GM23338 (cell line): ENCODE measurements around the gene XRCC5. TPM values are rescaled to one million over a fixed set of nuclear protein-coding genes. Genes with fewer than 3 reads are reported as not detected.

Experiments used
- ATAC-seq: fragments of 200-7000 bp; cut with Tn5 transposase; 3 replicates; pipeline ENCODE4 v1.9.1; 2020
- DNase-seq: peaks from one replicate; pipeline ENCODE4 v3.0.0-alpha.2; 2015; ENCODE audit warnings: low spot score
- H2AFZ ChIP-seq: fragments of 200-600 bp; sonication (generic); 2 replicates; pipeline ENCODE4 v1.8.0; 2016; ENCODE audit warnings: antibody characterized with exemption, mild to moderate bottlenecking, moderate library complexity
- H3F3A ChIP-seq: fragments of 200-600 bp; sonication (generic); replicated peaks from 2 replicates; pipeline ENCODE4 v1.8.0; 2017; ENCODE audit warnings: antibody characterized with exemption, mixed run types, low read depth
- H3K27ac ChIP-seq: fragments of 200-600 bp; sonication (generic); 2 replicates; pipeline ENCODE4 v1.6.1; 2016; ENCODE audit warnings: low read depth
- H3K27me3 ChIP-seq: fragments of 200-600 bp; sonication (generic); 2 replicates; pipeline ENCODE4 v1.8.0; 2016; ENCODE audit warnings: mild to moderate bottlenecking, mixed run types, moderate library complexity; ENCODE audit not compliant: insufficient read depth
- H3K36me3 ChIP-seq: fragments of 200-600 bp; sonication (generic); 2 replicates; pipeline ENCODE4 v1.8.0; 2016; ENCODE audit warnings: mild to moderate bottlenecking; ENCODE audit not compliant: insufficient read depth
- H3K4me1 ChIP-seq: fragments of 200-600 bp; sonication (generic); 2 replicates; pipeline ENCODE4 v1.8.0; 2016; ENCODE audit warnings: mild to moderate bottlenecking, moderate library complexity; ENCODE audit not compliant: insufficient read depth
- H3K4me2 ChIP-seq: fragments of 200-600 bp; sonication (generic); 2 replicates; pipeline ENCODE4 v1.7.1; 2017; ENCODE audit warnings: mixed run types
- H3K4me3 ChIP-seq: fragments of 200-600 bp; sonication (generic); 2 replicates; pipeline ENCODE4 v1.6.1; 2016; ENCODE audit warnings: mixed run types
- H3K79me2 ChIP-seq: fragments of 200-600 bp; sonication (generic); replicated peaks from 2 replicates; pipeline ENCODE4 v1.8.0; 2017; ENCODE audit warnings: mild to moderate bottlenecking; ENCODE audit not compliant: insufficient read depth
- H3K9me2 ChIP-seq: fragments of 200-600 bp; sonication (generic); 2 replicates; pipeline ENCODE4 v1.8.0; 2017; ENCODE audit not compliant: insufficient read depth
- H4K20me1 ChIP-seq: fragments of 200-600 bp; sonication (generic); replicated peaks from 2 replicates; pipeline ENCODE4 v1.8.0; 2017; ENCODE audit warnings: mild to moderate bottlenecking; ENCODE audit not compliant: insufficient read depth
- H3K27ac Mint-ChIP-seq: 2 replicates; pipeline ENCODE4 v1.8.0; 2020; ENCODE audit warnings: inconsistent platforms, mild to moderate bottlenecking, moderate library complexity, mixed read lengths
- H3K27me3 Mint-ChIP-seq: 3 replicates; pipeline ENCODE4 v1.8.0; 2022; ENCODE audit warnings: low read depth, mild to moderate bottlenecking, moderate library complexity, mixed read lengths, inconsistent platforms; ENCODE audit not compliant: insufficient read depth, poor library complexity
- H3K36me3 Mint-ChIP-seq: 3 replicates; pipeline ENCODE4 v1.8.0; 2021; ENCODE audit warnings: low read depth, mild to moderate bottlenecking, inconsistent platforms, moderate library complexity, mixed read lengths
- H3K4me1 Mint-ChIP-seq: 3 replicates; pipeline ENCODE4 v1.8.0; 2020; ENCODE audit warnings: mild to moderate bottlenecking, inconsistent platforms, mixed read lengths
- H3K4me3 Mint-ChIP-seq: 3 replicates; pipeline ENCODE4 v1.8.0; 2021; ENCODE audit warnings: moderate library complexity, mild to moderate bottlenecking, inconsistent platforms, mixed read lengths
- H3K9me3 Mint-ChIP-seq: 3 replicates; pipeline ENCODE4 v1.8.0; 2020; ENCODE audit warnings: moderate library complexity, mild to moderate bottlenecking, inconsistent platforms, mixed read lengths
- CREB1 ChIP-seq: fragments of 250-450 bp; sonication (Bioruptor Pico); IDR thresholded peaks from 2 replicates; pipeline ENCODE4 v1.5.0; 2020; ENCODE audit warnings: low read depth, mild to moderate bottlenecking, moderate library complexity
- EZH2 ChIP-seq: fragments of 200-600 bp; sonication (generic); IDR thresholded peaks from one replicate; pipeline ENCODE4 v1.8.0; 2017; ENCODE audit warnings: antibody characterized with exemption, mild to moderate bottlenecking, low read depth; ENCODE audit not compliant: unreplicated experiment
- EZH2phosphoT487 ChIP-seq: fragments of 200-600 bp; sonication (generic); IDR thresholded peaks from one replicate; pipeline ENCODE4 v1.8.1; 2018; ENCODE audit warnings: antibody characterized with exemption; ENCODE audit not compliant: unreplicated experiment
- JUNB ChIP-seq: IDR thresholded peaks from one replicate; pipeline ENCODE4 v1.6.1; 2016; ENCODE audit warnings: antibody characterized with exemption; ENCODE audit not compliant: unreplicated experiment
- NANOG ChIP-seq: IDR thresholded peaks from 2 replicates; pipeline ENCODE4 v1.6.1; 2016; ENCODE audit warnings: antibody characterized with exemption, borderline replicate concordance
- POLR2AphosphoS5 ChIP-seq: IDR thresholded peaks from 2 replicates; pipeline ENCODE4 v1.6.1; 2016; ENCODE audit warnings: antibody characterized with exemption, low read depth
- STAT1 ChIP-seq: IDR thresholded peaks from one replicate; pipeline ENCODE4 v1.6.1; 2016; ENCODE audit warnings: antibody characterized with exemption; ENCODE audit not compliant: unreplicated experiment
- ZNF114 ChIP-seq: fragments of 250-450 bp; sonication (Bioruptor Pico); IDR thresholded peaks from 2 replicates; pipeline ENCODE4 v1.5.0; 2020; ENCODE audit warnings: mild to moderate bottlenecking, moderate library complexity
- ZNF331 ChIP-seq: fragments of 250-450 bp; sonication (Bioruptor Pico); IDR thresholded peaks from 2 replicates; pipeline ENCODE4 v1.5.0; 2020; ENCODE audit warnings: low read depth, mild to moderate bottlenecking, moderate library complexity
- polyA plus RNA-seq: library from polyadenylated mRNA; unstranded; fragments of >200 nt; fragmentation: Nextera tagmentation; extraction: Ambion mirVana; gene quantifications from 2 replicates; pipeline ENCODE4 v1.2.1, GENCODE V29; 2016
- total RNA-seq: library from RNA; depleted of rRNA; stranded (reverse); fragments of >200 nt; shearing (Covaris generic); gene quantifications from 2 replicates; pipeline ENCODE4 v1.2.3, GENCODE V29; 2014
- TF ChIP-seq, protein P1 (sequence below): IDR thresholded peaks from 2 replicates; pipeline ENCODE4 v1.6.1; 2016; ENCODE audit warnings: antibody characterized with exemption
- TF ChIP-seq, protein P2 (sequence below), 2 experiments: fragments of 200-600 bp in 1 of 2; sonication (generic) in 1 of 2; conservative IDR thresholded peaks; 2 replicates each; pipeline versions ENCODE4 v1.5.1 to v1.6.1; 2016 to 2017; ENCODE audit warnings: antibody characterized with exemption in 2 of 2, low read depth in 2 of 2, mild to moderate bottlenecking in 2 of 2, moderate library complexity in 1 of 2
- TF ChIP-seq, protein P3 (sequence below): IDR thresholded peaks from one replicate; pipeline ENCODE4 v1.6.1; 2018; ENCODE audit warnings: antibody characterized with exemption; ENCODE audit not compliant: unreplicated experiment
- TF ChIP-seq, protein P4 (sequence below): fragments of 250-450 bp; sonication (Bioruptor Pico); IDR thresholded peaks from 2 replicates; pipeline ENCODE4 v1.5.0; 2020; ENCODE audit warnings: mild to moderate bottlenecking, moderate library complexity

The XRCC5 gene
- total and polyA plus RNA-seq, 2 experiments from 2014 or later = 499 to 524 TPM

DNA sequence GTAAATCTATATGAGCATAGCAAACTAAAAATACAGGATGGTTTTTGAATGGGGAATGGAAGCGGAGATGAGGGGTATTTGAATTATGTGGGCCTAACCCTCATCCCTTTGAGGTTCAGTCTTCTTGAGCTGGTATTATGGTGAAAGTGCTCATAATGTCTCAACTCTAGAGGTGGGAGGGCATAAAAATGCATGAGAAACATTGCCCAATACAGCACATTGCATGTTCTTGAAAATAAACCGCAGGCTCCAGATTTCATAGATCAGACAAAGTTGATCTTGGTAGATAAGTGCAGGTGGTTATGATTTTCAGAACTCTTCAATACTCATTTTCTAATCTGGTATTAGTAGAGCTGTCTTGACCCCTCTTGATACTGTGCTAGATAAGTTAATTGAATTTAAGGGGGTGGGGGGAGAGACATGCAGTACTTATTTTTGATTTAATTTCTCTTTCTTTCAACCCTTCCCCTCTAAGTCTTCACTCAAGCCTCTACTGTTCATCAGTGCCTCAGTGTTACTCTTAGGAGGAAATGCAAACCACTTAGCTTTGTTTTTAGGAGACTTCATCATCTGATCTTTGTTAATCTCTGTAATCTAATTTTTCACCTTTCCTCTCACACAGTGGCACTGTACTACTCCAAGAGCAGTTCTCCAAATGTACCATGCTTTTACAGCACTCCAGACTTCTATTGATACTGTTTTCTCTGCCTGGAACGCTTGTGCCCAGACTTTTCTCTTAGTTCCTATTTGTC is 22.2 kb downstream of the XRCC5 start:
- peaks cover 3% of the 10 kb centered on the region; the same call in 1 of the 2 replicates for H3F3A ChIP-seq
- H3K4me3 Mint-ChIP-seq = no peak overlapping the region
- H3K27ac ChIP-seq = no peak overlapping the region
- no peak overlapping the region for H3K4me2 ChIP-seq
- H3K79me2 ChIP-seq = peaks cover 81% of the 10 kb centered on the region
- H4K20me1 ChIP-seq = peaks cover 52% of the 10 kb centered on the region
- no peak for DNase-seq
- peaks cover 92% of the 10 kb centered on the region for H3K36me3 ChIP-seq
- ATAC-seq = no peak
- H3K4me1 ChIP-seq = no peaks in the 10 kb centered on the region
- H3K36me3 Mint-ChIP-seq = peaks cover 90% of the 10 kb centered on the region
- no peaks in the 10 kb centered on the region for H3K4me1 Mint-ChIP-seq
- no peak overlapping the region for H2AFZ ChIP-seq
- peaks cover 3% of the 10 kb centered on the region for H3K27me3 Mint-ChIP-seq
- TF ChIP-seq POLR2AphosphoS5 (no peak), NANOG (no peak), ZNF331 (CRISPR knock-in tag) (no peak), ZNF114 (no peak), EZH2 (no peak), CREB1 (CRISPR knock-in tag) (no peak), EZH2phosphoT487 (no peak), STAT1 (no peak), JUNB (no peak)
- TF ChIP-seq, protein P1, sequence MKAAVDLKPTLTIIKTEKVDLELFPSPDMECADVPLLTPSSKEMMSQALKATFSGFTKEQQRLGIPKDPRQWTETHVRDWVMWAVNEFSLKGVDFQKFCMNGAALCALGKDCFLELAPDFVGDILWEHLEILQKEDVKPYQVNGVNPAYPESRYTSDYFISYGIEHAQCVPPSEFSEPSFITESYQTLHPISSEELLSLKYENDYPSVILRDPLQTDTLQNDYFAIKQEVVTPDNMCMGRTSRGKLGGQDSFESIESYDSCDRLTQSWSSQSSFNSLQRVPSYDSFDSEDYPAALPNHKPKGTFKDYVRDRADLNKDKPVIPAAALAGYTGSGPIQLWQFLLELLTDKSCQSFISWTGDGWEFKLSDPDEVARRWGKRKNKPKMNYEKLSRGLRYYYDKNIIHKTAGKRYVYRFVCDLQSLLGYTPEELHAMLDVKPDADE = no peak
- TF ChIP-seq, protein P2, sequence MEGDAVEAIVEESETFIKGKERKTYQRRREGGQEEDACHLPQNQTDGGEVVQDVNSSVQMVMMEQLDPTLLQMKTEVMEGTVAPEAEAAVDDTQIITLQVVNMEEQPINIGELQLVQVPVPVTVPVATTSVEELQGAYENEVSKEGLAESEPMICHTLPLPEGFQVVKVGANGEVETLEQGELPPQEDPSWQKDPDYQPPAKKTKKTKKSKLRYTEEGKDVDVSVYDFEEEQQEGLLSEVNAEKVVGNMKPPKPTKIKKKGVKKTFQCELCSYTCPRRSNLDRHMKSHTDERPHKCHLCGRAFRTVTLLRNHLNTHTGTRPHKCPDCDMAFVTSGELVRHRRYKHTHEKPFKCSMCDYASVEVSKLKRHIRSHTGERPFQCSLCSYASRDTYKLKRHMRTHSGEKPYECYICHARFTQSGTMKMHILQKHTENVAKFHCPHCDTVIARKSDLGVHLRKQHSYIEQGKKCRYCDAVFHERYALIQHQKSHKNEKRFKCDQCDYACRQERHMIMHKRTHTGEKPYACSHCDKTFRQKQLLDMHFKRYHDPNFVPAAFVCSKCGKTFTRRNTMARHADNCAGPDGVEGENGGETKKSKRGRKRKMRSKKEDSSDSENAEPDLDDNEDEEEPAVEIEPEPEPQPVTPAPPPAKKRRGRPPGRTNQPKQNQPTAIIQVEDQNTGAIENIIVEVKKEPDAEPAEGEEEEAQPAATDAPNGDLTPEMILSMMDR (conservative IDR thresholded peaks at IDR 0.05; ENCODE audit: low read depth in 2 of 2) = no peak
- TF ChIP-seq, protein P3, sequence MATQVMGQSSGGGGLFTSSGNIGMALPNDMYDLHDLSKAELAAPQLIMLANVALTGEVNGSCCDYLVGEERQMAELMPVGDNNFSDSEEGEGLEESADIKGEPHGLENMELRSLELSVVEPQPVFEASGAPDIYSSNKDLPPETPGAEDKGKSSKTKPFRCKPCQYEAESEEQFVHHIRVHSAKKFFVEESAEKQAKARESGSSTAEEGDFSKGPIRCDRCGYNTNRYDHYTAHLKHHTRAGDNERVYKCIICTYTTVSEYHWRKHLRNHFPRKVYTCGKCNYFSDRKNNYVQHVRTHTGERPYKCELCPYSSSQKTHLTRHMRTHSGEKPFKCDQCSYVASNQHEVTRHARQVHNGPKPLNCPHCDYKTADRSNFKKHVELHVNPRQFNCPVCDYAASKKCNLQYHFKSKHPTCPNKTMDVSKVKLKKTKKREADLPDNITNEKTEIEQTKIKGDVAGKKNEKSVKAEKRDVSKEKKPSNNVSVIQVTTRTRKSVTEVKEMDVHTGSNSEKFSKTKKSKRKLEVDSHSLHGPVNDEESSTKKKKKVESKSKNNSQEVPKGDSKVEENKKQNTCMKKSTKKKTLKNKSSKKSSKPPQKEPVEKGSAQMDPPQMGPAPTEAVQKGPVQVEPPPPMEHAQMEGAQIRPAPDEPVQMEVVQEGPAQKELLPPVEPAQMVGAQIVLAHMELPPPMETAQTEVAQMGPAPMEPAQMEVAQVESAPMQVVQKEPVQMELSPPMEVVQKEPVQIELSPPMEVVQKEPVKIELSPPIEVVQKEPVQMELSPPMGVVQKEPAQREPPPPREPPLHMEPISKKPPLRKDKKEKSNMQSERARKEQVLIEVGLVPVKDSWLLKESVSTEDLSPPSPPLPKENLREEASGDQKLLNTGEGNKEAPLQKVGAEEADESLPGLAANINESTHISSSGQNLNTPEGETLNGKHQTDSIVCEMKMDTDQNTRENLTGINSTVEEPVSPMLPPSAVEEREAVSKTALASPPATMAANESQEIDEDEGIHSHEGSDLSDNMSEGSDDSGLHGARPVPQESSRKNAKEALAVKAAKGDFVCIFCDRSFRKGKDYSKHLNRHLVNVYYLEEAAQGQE = no peak
- TF ChIP-seq, protein P4, sequence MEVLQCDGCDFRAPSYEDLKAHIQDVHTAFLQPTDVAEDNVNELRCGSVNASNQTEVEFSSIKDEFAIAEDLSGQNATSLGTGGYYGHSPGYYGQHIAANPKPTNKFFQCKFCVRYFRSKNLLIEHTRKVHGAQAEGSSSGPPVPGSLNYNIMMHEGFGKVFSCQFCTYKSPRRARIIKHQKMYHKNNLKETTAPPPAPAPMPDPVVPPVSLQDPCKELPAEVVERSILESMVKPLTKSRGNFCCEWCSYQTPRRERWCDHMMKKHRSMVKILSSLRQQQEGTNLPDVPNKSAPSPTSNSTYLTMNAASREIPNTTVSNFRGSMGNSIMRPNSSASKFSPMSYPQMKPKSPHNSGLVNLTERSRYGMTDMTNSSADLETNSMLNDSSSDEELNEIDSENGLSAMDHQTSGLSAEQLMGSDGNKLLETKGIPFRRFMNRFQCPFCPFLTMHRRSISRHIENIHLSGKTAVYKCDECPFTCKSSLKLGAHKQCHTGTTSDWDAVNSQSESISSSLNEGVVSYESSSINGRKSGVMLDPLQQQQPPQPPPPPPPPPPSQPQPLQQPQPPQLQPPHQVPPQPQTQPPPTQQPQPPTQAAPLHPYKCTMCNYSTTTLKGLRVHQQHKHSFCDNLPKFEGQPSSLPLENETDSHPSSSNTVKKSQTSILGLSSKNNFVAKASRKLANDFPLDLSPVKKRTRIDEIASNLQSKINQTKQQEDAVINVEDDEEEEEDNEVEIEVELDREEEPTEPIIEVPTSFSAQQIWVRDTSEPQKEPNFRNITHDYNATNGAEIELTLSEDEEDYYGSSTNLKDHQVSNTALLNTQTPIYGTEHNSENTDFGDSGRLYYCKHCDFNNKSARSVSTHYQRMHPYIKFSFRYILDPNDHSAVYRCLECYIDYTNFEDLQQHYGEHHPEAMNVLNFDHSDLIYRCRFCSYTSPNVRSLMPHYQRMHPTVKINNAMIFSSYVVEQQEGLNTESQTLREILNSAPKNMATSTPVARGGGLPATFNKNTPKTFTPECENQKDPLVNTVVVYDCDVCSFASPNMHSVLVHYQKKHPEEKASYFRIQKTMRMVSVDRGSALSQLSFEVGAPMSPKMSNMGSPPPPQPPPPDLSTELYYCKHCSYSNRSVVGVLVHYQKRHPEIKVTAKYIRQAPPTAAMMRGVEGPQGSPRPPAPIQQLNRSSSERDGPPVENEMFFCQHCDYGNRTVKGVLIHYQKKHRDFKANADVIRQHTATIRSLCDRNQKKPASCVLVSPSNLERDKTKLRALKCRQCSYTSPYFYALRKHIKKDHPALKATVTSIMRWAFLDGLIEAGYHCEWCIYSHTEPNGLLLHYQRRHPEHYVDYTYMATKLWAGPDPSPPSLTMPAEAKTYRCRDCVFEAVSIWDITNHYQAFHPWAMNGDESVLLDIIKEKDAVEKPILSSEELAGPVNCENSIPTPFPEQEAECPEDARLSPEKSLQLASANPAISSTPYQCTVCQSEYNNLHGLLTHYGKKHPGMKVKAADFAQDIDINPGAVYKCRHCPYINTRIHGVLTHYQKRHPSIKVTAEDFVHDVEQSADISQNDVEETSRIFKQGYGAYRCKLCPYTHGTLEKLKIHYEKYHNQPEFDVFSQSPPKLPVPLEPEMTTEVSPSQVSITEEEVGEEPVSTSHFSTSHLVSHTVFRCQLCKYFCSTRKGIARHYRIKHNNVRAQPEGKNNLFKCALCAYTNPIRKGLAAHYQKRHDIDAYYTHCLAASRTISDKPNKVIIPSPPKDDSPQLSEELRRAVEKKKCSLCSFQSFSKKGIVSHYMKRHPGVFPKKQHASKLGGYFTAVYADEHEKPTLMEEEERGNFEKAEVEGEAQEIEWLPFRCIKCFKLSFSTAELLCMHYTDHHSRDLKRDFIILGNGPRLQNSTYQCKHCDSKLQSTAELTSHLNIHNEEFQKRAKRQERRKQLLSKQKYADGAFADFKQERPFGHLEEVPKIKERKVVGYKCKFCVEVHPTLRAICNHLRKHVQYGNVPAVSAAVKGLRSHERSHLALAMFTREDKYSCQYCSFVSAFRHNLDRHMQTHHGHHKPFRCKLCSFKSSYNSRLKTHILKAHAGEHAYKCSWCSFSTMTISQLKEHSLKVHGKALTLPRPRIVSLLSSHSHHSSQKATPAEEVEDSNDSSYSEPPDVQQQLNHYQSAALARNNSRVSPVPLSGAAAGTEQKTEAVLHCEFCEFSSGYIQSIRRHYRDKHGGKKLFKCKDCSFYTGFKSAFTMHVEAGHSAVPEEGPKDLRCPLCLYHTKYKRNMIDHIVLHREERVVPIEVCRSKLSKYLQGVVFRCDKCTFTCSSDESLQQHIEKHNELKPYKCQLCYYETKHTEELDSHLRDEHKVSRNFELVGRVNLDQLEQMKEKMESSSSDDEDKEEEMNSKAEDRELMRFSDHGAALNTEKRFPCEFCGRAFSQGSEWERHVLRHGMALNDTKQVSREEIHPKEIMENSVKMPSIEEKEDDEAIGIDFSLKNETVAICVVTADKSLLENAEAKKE = no peak
- H3K9me2 ChIP-seq = no peaks in the 10 kb centered on the region
- H3K4me3 ChIP-seq = no peak overlapping the region
- no peaks in the 10 kb centered on the region; the same call in 2 of the 3 replicates for H3K9me3 Mint-ChIP-seq
- H3K27ac Mint-ChIP-seq = no peak overlapping the region
- H3K27me3 ChIP-seq = no peaks in the 10 kb centered on the region
